SIG-M5 treated with dmso at 0.1 percent for 504 hours (cell line): ENCODE measurements around the gene TUB.

ENCODE experiments used
- DNase-seq: peaks from one replicate; lab custom pipeline; 2025; ENCODE audit not compliant: unreplicated experiment; lab: John Stamatoyannopoulos, UW

Gene TUB

DNA sequence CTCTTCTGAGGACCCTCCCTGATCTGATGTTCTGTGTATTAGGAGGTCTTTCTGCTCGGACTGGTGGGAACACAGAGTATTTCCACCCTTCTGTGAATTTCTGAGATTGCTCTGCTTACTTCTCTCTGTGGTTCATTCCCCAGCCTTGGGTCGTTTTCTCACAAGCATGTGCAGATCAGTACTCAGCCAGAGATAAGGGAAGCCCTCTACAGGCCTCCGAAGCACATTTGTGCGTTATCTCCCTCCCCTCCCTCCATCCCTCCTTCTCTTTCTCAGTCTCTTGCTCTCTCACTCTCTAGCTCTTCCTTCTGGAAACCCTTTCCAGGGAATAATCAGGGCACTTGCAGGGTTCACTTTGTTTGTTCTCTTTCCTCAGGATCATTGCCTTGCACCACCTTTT lies 35.2 kb upstream of the TUB start:
- no peak for DNase-seq

DNA sequence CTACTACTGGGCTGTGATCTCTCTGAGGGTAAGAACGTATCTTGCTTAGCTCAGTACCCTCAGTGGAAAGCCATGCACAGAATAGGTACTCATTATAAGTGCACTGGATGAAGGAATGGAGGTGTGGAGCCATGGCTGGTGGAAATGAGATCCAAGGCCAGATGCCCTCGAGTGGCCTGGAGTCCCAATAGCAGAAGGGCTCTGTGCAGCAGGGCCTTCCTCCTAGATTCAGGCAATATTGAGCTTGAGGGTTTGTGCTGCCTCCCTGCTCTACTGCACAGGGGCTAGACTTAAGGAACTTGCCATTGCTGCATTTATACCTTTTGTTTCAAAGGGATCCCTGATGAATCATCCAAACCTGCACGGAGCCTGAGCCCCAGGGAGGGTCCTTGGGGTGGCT lies 33.6 kb upstream of the TUB start:
- no peak for DNase-seq

DNA sequence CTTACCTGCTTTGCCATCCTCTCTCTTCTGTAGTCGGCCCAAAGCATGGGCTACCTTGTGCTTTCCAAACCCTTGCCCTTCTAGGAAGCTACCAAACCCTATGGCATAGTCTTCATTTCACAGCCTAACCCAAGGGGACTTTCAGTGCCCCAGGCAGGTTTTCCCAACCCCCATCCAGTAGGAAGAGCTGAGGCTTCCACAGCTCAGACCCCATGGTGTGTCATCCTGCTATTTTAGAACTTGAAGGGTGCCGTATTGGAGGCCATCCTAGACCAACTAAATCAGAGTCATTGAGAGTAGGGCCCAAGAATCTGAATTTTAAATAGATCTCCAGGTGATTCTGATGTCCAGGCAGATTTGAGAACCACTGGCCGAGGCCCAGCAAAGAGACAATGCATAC lies 31.9 kb upstream of the TUB start:
- no peak for DNase-seq

DNA sequence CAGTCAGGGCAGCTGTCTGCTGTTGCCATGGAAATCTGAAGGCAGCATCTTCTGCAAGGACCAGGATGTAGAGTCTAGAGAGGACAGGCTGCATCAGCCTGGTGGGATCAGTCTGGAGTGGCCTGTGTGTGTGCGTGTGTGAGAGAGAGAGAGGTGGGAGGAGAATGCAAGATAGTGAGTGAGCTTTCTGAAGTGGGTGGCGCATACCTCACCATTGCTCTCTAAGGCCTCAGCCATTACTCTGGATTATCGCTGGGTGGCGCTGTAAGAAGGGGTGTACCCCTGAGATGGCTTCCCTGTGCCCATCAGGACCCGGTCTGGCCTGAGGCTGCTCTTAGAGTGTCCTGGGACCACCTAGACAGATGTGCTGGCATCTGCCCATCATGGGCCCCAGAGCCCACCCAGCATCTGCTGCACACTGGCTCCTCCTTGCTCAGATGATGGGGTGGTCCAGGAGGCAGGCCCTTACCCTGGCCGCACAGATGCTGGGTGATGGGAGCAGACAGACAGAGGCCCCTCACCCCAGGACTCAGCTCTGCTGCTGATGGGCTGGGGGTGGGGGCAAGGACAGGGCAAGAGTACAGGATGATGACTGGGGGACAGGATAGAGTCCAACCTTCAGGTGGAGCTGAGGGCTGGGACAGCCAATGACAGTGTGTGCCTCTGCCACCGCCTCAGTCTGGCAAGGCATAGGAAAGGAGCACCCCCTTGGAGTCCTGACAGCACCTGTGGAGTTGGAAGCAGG lies 25.7 kb upstream of the TUB start:
- DNase-seq = no peak

DNA sequence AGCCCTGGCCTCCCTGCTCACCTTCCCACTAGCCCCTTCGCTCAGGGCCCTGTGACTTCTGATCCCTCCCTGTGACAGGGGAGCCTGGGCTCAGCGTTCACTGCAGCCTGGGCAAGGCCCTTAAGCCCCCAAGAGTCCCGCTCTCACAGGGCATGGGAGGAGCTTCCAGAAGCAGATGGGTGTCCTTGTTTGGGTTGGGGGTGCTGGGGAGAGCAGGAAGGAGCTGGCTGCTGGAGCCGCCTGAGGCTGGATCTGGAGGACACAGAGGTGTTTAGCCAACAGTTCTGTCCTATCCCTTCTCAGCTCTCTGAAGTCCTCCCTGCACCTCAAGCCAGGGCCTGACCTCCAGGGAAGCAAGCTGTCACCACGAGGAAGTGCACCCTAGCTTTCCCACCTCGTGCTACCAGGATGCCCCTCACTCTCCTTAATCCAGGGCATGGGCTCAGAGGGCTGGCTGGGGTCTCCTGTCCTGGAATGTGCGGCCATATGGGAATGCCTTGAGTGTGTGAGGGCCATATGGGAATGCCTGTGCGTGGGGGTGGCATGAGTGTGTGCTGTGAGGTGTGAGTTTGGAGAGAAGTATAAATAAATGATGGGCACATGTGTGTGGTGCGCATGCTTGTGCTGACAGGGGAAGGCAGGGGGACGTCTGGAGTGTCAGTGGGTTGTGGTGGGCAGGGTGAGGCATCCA lies 25.0 kb upstream of the TUB start:
- no peak for DNase-seq

DNA sequence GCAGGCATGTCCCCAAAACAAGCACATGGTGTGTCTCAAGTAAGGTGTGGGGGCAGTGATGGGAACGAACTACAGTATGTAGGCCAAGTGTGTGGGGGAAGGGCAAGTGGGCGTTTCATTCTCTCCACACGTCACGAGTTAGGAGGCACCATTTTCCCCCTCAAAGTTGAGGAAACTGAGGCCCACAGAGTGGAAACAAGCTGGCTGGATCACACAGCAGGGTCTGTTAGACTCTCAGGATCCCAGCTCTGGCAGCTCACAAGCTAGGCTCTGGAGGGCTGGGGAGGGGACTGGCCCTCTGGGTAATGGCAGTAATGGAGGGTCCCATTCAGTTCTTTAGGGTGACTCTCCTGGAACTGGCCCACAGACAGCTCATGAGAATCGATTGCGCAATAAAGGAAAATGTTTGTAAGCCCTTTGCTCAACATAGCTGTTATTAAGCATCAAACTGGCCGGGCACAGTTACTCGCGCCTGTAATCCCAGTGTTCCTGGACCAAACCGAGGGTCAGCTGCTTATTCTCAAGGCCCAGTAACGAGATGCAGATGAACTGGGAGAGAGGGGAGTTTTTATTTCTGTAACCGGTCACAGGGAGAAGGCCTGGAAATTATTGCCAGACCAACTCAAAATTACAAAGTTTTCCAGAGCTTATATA lies 24.1 kb upstream of the TUB start:
- peak; percentile 1 for DNase-seq

DNA sequence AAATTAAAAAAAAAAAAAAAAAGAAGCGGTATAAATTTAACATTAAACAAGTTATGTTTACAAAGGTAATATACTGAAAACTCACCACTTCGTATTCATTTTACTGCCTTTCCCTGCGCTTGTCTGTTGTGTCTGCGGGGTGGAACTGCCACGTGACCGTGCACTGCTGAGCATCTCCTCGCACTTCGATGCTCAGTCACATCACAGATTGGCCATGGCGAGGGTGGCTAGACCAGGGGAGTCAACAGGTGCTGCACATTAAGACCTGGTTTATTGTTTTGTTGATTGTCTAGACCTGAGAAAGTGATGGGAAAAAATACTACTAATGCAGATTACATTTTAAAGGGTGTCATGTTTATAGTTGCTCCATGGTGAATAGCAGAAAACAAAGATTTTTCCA lies 22.8 kb upstream of the TUB start:
- DNase-seq = no peak

DNA sequence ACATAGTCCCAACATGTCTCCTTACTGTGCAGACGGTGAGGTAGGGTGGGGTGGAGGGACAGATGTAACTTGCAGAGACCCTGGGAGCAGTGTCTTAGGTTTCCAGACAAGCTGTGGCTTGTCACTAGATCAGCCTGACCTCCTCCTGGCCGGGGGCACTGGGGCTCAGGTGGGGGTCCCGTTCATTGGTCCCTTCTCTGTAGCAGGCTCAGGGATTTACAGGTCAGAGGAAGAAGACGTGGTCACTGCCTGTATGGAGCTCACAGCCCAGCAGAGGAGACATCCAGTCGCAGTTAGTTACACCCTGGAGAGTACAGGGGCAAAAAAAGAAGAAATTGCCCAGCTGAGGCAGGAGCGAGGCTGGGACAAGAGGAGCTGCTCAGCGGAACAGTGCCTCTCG lies 22.0 kb upstream of the TUB start:
- DNase-seq = no peak

DNA sequence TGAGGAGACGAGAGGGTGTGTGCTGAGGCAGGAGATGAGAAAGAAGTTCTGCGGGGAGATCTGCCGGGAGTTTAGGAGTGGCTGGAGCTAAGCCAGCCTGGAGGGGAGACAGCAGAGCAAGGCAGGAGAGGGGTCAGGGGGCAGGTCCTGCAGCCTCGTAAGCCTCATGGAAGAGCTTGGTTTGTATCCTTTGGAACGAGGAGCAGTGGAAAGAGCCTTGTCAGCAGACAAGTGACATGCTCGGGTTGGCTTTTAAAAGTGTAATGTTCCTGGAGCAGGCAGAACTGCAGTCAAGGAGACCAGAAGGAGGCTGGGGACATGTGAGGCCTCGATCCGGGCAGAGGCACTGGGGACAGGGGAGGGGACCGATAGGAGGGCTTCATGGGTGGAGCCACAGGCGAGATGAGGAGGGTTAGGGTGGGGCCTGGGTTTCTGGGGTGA lies 21.4 kb upstream of the TUB start:
- no peak for DNase-seq

DNA sequence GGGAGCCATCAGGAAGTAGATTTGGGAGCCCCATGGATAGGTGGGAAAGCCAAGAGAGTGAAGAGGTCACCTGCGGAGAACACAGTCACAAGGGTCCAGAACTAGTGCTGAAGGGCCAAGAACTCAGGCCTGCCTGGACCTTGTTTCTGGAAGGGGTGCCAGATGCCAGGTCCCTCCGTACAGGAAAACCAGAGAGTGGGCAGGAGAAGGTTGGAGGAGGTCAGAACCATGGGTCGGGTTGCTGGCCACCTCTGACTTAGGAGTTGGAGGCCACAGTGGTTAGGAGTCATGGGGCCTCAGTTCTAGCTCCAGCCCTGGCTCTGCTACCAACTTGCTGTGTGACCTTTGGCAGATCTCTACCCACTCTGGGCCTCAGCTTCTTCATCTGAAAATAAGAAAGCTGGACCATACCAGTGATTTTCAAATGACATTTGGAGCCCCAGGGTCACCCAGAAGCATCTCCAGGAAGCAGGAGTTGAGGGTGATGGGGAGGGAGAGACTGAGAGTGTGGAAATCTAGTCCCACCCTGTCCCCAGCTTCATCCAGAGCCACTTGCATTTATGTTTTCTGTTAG lies 20.8 kb upstream of the TUB start:
- no peak for DNase-seq

DNA sequence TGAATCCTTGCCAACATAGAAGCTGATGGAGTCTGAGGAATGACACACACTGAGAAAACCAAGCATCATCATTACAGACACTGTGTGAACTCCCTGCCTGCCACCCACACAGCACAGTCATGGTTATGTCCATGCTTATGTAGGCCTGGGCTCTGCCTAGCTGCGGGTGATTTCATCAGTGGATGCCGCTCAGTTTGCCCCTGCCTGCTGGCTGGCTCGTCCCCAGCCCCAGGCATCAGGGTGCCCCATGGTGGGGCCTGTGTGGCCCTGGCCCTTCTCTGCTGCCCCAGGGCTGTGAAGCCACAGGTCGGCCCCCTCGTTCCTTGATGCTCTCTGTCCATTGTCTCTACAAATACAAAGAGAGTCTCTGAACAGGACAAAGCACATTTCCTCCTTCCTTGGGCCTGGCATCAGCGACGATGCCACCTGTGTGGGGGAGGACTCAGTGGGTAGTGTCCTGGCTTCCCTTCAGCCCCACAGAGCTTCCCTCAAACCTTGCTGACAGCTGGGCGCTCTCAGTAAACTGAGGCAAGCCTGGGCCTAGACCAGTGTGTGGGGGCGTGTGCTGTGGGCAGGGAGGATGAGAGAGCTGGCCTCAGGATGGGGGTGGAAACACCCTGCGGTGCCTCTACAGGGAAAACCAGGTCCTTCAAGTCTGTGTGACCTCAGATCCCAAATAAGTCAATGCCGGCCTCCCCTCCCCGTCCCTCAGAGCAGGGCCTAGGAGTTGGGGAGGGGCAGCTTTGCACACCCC lies 20.0 kb upstream of the TUB start:
- DNase-seq = no peak

DNA sequence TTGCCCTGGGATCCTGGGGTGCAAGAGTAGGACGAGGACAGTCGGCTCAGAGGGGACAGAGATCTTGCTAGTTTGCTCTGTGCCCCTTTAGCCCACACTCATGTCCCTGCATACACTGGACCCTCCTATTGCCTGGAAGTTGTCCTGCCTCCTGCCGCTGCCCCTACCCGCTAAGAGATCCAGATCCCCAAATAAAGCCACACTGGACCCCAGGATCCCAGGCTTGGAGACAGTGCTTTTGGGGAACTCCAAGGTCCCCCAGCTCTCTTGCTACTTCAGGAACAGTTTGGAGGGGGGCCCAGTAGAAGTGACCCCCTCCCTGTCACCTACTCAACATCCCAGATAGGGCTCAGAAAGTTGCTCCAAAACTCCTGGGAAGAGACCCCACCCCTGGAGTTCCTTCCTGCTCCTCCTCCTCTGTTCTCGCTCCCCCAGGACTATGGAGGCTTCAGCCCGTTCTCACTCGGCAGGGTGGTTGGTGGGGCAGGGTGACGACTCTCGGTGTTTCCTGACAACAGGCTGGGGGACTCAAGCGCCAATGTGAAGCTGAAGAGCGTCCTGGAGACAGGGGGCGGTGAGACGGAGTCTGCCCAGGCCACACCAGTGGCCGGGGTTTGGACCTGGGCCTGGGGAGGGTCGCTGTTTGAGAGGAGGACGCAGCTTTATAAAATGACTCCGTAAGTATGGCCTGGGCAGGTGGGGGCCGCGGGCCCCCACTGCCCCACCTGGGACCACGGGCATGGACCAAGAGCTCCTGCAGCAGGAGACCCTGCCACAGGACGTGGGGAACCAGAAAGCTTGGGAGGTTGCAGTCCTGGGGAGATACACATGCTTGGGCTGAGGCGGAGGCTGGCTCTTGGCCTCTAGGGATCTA lies 19.2 kb upstream of the TUB start:
- no peak for DNase-seq

DNA sequence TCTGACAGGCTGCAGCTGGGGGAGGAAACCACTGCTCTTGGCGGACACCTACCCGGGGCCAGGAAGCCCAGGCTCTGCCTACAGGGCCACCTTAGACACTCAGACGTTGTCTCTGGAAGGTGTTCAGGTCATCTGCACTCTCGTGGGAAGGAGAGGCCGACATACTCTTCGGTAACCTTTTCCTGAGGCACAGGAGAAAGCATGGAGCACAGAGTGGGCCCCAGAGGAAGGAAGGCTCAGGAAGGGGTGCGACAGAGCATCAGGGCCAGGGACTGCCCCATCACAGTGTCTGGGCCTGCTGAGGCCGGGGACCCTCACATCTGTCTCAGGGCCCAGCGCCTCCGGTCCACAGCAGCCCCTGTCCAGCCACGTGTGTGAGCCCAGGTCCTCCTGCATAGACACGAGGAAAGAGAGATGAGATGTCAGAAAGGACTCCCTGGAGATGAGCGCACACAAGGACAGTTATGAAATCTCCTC lies 18.2 kb upstream of the TUB start:
- no peak for DNase-seq

DNA sequence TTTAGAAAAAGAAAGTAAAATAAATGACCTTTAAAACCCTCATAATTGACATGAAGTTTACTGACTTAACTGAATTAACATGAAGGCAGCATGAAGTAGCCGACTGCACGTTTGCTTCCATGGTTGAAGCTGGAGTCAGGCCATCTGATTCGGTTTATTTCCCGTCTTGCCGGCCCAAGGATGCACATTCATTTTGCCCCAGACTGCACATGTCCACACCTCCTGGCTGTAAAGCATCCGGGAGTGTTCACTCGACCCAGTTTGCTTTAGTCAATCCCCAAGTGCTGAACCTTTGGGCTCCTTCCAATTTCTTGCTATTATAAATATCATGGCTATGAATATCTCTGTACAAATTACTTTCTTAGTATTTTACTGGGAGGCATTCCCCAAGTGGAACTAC lies 17.7 kb upstream of the TUB start:
- no peak for DNase-seq

DNA sequence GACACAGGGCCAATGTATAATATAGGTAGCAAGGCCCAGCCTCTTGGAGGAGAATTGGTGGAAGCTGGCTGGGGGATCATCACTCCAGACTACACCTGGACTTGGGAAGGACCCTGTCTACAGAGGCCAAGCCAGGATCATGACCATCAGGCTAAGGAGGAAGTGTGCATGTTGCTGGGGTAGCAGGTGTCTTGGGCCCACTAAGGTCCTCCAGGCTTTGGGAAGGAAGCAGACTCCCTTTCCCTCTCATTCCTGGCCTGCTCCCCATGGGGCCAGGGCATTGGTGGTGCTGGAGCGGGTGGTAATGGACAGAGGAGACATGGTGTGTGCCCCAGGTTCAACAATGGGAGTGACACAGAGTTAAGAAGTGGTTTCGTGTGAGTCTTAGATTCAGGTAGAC lies 16.0 kb upstream of the TUB start:
- no peak for DNase-seq

DNA sequence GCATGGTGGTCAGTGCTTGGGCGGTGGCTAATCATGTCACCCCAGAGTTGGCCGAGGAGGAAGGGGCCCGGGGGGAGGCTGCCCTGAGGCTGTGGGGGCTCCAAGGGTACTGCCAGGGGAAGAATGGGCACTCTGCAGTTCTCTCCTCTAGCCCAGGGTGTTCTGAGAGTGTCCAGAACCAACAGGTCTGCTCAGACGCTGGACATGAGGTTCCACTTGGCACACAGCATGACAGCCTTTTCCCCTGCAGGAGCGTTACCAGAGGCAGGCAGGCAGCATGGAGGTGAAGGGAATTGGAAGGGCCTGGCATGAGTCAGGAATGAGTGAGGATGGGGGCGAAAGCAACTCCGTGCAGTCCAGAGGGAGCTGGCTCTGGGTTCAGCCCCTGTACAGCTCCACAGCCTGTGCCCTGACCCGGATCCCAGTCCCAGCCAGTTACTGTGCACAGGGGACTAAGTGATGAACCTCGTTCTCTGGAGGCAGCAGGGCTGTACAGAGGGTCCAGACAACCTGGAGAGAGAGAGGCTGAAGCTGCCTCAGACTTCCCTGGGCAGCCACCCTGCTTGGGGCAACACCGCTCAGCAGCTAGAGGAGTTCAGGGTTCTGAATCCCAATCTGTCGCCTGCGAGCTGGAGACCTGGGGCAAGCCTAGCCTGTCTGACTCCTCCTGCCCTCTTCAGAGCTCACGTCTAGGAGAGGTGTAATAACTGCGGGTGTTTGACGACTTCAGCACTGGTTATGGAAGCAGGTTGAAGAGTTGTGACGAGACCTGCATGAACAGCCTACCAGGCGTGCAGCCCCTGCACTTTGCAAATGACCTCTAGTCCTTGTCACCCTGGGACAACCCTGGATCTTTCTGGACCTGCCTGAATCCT lies 14.7 kb upstream of the TUB start:
- no peak for DNase-seq

DNA sequence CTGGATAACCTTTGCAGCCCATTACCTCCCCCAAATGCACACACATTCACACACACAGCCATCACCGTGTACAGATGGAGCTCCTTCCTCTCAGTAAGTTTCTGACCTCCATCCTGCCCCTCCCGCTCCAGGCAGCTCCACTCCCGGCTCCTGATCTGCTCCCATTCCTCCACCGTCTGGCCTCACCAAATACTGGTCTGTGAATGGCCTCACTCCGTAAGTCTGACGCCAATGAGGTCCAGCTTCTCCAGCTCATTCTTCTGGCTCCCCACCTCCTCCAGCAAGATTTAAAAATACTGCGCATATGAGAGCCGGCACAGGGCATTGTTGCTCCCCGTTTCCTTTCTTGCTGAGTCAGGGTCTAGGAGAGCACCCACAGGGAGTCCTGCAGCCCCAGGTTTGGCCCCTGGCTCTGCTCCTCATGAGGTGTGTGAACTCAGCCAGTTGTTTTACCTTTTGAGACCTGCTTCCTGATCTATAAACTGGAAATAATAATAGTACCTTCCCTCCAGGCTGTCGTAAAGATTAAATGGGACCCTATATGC lies 14.0 kb upstream of the TUB start:
- no peak for DNase-seq

DNA sequence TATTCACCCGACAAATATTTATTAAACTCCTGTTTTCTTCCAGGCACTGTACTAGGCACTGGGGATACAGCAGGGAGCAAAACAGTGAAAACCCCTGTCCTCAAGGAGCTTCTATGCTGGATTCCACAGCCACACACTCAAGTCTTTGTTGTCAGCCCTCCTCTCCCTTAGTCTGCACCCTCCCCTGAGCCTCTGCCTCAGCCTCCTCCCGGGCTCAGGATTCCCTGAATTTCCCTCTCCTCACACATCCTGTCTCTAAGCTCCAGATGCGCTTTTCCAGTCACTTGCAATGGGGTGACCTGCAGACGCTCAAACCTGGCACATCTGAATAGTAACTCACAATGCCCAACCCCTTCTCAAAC lies 13.5 kb upstream of the TUB start:
- DNase-seq = no peak
